ENCODE data around the gene RPA1. TPM values are rescaled to one million over a fixed set of nuclear protein-coding genes. Genes with fewer than 3 reads are reported as not detected.

RPA1 gene
- total RNA-seq, 2 experiments from 2014 or later = 191 to 195 TPM

- ChIA-PET CTCF (interaction anchor here (0.6 kb wide), 1 partner anchor 180 kb away, joined by 3 read pairs; no protein-coding TSS in a partner anchor), POLR2A (no interaction called here)
Observed at GRCh38 chr17:1948517-1948825, 118.7 kb downstream of the RPA1 start.

Other genes with a start within 250 kb of the RPA1 start
- gene SLC43A2, start 201.2 kb upstream of the RPA1 start, total RNA-seq = 1 to 10 TPM; 5.2 to 6.1 TPM
- 1 to 10 TPM; 1.4 to 1.6 TPM for gene SCARF1, start 184.3 kb upstream of the RPA1 start, total RNA-seq
- 1 to 10 TPM; 3.7 to 4.9 TPM for gene RILP, start 180.1 kb upstream of the RPA1 start, total RNA-seq
- 100 to 1,000 TPM; 420 to 428 TPM for gene PRPF8, start 145.1 kb upstream of the RPA1 start, total RNA-seq
- under 1 TPM; 0.08 to 0.21 TPM for gene TLCD2, start 119.6 kb upstream of the RPA1 start, total RNA-seq
- gene WDR81, start 105.3 kb upstream of the RPA1 start, total RNA-seq = 10 to 100 TPM; 21.2 to 22.3 TPM
- gene SERPINF2, start 87.1 kb upstream of the RPA1 start, total RNA-seq = under 1 TPM; 0.19 to 0.21 TPM
- gene SERPINF1, start 67.9 kb upstream of the RPA1 start, total RNA-seq = 1 to 10 TPM; 1.6 to 2.6 TPM
- 10 to 100 TPM; 19.4 to 26.4 TPM for gene SMYD4, start 103 bp upstream of the RPA1 start, total RNA-seq
- 1 to 10 TPM; 1.3 to 1.5 TPM for gene RTN4RL1, start 195.3 kb downstream of the RPA1 start, total RNA-seq
- 10 to 100 TPM; 40.1 to 45.0 TPM for gene DPH1, start 200.1 kb downstream of the RPA1 start, total RNA-seq
- gene OVCA2, start 212.0 kb downstream of the RPA1 start, total RNA-seq = 10 to 100 TPM; 46.2 to 48.6 TPM
- 10 to 100 TPM; 57.1 to 58.7 TPM for gene HIC1, start 225.1 kb downstream of the RPA1 start, total RNA-seq

Measured in activated CD8-positive, alpha-beta memory T cell treated with anti-CD3 and anti-CD28 coated beads for 36 hours (primary cell).